HEK293T (cell line): ENCODE data around the gene GABBR2.
A peak's percentile ranks its signal among the peaks of the same experiment; 100 is the strongest.

ENCODE experiments used
- CTCF ChIA-PET: fragments of 350-600 bp; formaldehyde crosslinking; extraction: SDS; loops from one replicate; lab custom pipeline; 2021; ENCODE audit warnings: antibody characterized with exemption, inconsistent platforms; lab: Yijun Ruan, JAX
- POLR2A ChIA-PET: fragments of 350-600 bp; formaldehyde crosslinking; extraction: SDS; loops from one replicate; lab custom pipeline; 2020; ENCODE audit warnings: antibody characterized with exemption, inconsistent platforms; lab: Yijun Ruan, JAX
- DNase-seq: peaks from one replicate; pipeline ENCODE4 v3.0.0; 2012; ENCODE audit warnings: mixed read lengths; ENCODE audit errors: extremely low spot score
- ARNT ChIP-seq: fragments of 450-650 bp; IDR thresholded peaks from 2 replicates; pipeline ENCODE4 v1.6.1; 2017; ENCODE audit warnings: mild to moderate bottlenecking
- BHLHE40 ChIP-seq: fragments of 450-650 bp; IDR thresholded peaks from 2 replicates; pipeline ENCODE4 v1.6.1; 2016; ENCODE audit warnings: mild to moderate bottlenecking, moderate library complexity, borderline replicate concordance
- CTBP1 ChIP-seq: fragments of 450-650 bp; IDR thresholded peaks from 2 replicates; pipeline ENCODE4 v1.6.1; 2016; ENCODE audit warnings: borderline replicate concordance
- ELF4 ChIP-seq: fragments of 450-650 bp; IDR thresholded peaks from 2 replicates; pipeline ENCODE4 v1.6.1; 2017; ENCODE audit warnings: antibody characterized with exemption
- FOXA1 ChIP-seq: fragments of 450-650 bp; IDR thresholded peaks from 2 replicates; pipeline ENCODE4 v1.6.1; 2016; ENCODE audit warnings: mild to moderate bottlenecking
- FOXK2 ChIP-seq: fragments of 450-650 bp; IDR thresholded peaks from 2 replicates; pipeline ENCODE4 v1.6.1; 2016; ENCODE audit warnings: mild to moderate bottlenecking
- FOXM1 ChIP-seq: fragments of 450-650 bp; IDR thresholded peaks from 2 replicates; pipeline ENCODE4 v1.6.1; 2017; ENCODE audit warnings: mild to moderate bottlenecking, borderline replicate concordance
- HDGF ChIP-seq: fragments of 450-650 bp; IDR thresholded peaks from 2 replicates; pipeline ENCODE4 v1.6.1; 2017; ENCODE audit warnings: antibody characterized with exemption, borderline replicate concordance
- L3MBTL2 ChIP-seq: fragments of 450-650 bp; conservative IDR thresholded peaks from 2 replicates; pipeline ENCODE4 v1.6.1; 2016; ENCODE audit warnings: mild to moderate bottlenecking
- LEF1 ChIP-seq: fragments of 450-650 bp; IDR thresholded peaks from 2 replicates; pipeline ENCODE4 v1.6.1; 2017; ENCODE audit warnings: mild to moderate bottlenecking, borderline replicate concordance
- NFRKB ChIP-seq: fragments of 450-650 bp; IDR thresholded peaks from 2 replicates; pipeline ENCODE4 v1.6.1; 2016; ENCODE audit warnings: mild to moderate bottlenecking, moderate library complexity
- PKNOX1 ChIP-seq: fragments of 450-650 bp; IDR thresholded peaks from 2 replicates; pipeline ENCODE4 v1.6.1; 2016
- SP1 ChIP-seq: fragments of 450-650 bp; IDR thresholded peaks from 2 replicates; pipeline ENCODE4 v1.6.1; 2017
- SUZ12 ChIP-seq: fragments of 450-650 bp; IDR thresholded peaks from 2 replicates; pipeline ENCODE4 v1.6.1; 2016; ENCODE audit warnings: mild to moderate bottlenecking
- TARDBP ChIP-seq: fragments of 450-650 bp; IDR thresholded peaks from 2 replicates; pipeline ENCODE4 v1.6.1; 2016
- ZNF384 ChIP-seq: fragments of 450-650 bp; IDR thresholded peaks from 2 replicates; pipeline ENCODE4 v1.6.1; 2016

The GABBR2 gene

DNA sequence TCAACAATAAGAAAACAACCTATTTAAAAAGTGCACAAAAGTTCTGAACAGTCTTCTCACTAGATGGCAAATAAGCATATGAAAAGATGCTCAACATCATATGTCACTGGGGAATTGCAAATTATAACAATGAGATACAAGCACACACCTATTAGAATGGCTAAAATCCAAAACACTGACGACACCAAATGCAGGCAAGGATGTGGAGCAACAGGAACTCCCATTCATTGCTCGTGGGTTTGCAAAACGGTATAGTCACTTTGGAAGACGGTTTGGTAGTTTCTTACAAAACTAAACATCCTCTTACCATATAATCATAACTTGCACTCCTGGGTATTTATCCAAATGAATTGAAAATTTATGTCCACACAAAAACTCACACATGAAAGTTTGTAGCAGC lies 352.4 kb downstream of the GABBR2 start:
- ChIA-PET POLR2A (no interaction called here), CTCF (no interaction called here)
- TF ChIP-seq CTBP1: no peak
- no peak for TF ChIP-seq LEF1
- TF ChIP-seq TARDBP: no peak
- no peak for TF ChIP-seq NFRKB
- TF ChIP-seq ZNF384: no peak
- no peak for TF ChIP-seq ARNT
- TF ChIP-seq FOXM1: no peak
- TF ChIP-seq HDGF: no peak
- TF ChIP-seq ELF4: no peak
- no peak for TF ChIP-seq FOXK2
- no peak for TF ChIP-seq FOXA1
- no peak for TF ChIP-seq L3MBTL2
- TF ChIP-seq PKNOX1: no peak
- no peak for TF ChIP-seq SP1
- no peak for TF ChIP-seq BHLHE40
- no peak for TF ChIP-seq SUZ12
- no peak for DNase-seq

DNA sequence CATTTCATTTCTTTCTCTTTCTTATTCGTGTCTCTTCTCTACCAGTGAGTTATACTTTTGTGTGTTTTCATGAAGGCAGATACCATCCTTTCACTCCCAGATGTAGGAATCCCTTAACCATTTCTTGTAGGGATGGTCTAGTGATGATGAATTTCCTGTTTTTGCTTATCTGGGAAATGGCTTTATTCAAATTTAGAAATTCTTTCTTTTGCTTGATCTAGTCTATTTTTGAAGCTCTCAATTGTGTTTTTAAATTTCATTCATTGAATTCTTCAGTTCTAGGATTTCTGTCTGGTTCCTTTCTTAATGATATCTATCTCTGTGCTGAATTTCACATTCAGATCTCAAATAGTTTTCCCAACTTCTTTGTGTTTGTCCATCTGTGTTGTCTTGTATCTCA lies 357.4 kb downstream of the GABBR2 start:
- ChIA-PET CTCF (no interaction called here), POLR2A (no interaction called here)
- DNase-seq: no peak
- TF ChIP-seq BHLHE40 (no peak), TARDBP (no peak), FOXK2 (no peak), FOXA1 (no peak), FOXM1 (no peak), PKNOX1 (no peak), NFRKB (no peak), SUZ12 (no peak), CTBP1 (no peak), SP1 (no peak), ARNT (no peak), LEF1 (no peak), ZNF384 (no peak), ELF4 (no peak), HDGF (no peak)

GRCh38 chr9:98347642-98348041 lies 361.1 kb downstream of the GABBR2 start:
- no peak for DNase-seq
- no peak for TF ChIP-seq SUZ12
- TF ChIP-seq HDGF: no peak
- TF ChIP-seq ZNF384: no peak
- no peak for TF ChIP-seq FOXA1
- TF ChIP-seq SP1: no peak
- no peak for TF ChIP-seq TARDBP
- no peak for TF ChIP-seq FOXM1
- TF ChIP-seq NFRKB: no peak
- no peak for TF ChIP-seq FOXK2
- TF ChIP-seq L3MBTL2: no peak
- TF ChIP-seq LEF1: no peak
- no peak for TF ChIP-seq PKNOX1
- no peak for TF ChIP-seq ELF4
- no peak for TF ChIP-seq CTBP1
- no peak for TF ChIP-seq ARNT
- no peak for TF ChIP-seq BHLHE40
- CTCF ChIA-PET: no interaction called here
- POLR2A ChIA-PET: no interaction called here

GRCh38 chr9:98345011-98345410 lies 363.7 kb downstream of the GABBR2 start:
- no peak for TF ChIP-seq NFRKB
- no peak for TF ChIP-seq ARNT
- no peak for TF ChIP-seq SUZ12
- no peak for TF ChIP-seq L3MBTL2
- TF ChIP-seq TARDBP: no peak
- no peak for TF ChIP-seq HDGF
- no peak for TF ChIP-seq LEF1
- TF ChIP-seq PKNOX1: no peak
- TF ChIP-seq ZNF384: no peak
- TF ChIP-seq FOXM1: no peak
- TF ChIP-seq FOXK2: no peak
- TF ChIP-seq ELF4: no peak
- DNase-seq: peak; percentile 1
- POLR2A ChIA-PET: no interaction called here
- CTCF ChIA-PET: no interaction called here

DNA sequence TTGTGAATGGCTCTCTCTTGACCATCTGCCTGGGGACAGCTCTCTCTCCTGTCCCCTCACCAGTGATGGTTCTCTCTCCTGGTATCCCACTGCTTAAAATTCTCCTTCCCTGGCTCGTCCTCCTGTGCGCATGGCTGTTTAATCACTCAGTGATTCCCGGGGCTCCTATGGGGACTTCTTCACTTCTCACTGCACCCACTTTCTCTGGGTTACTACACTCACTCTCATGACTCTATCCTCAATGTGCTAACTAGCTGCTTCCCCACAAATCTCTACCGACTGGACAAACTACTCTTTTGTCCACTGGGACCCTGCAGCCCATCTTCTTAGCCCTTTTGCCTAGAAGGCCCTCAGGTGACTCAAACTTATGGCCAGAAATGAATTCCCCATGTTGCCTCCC lies 364.2 kb downstream of the GABBR2 start:
- DNase-seq: peak; percentile 1
- TF ChIP-seq ZNF384: no peak
- TF ChIP-seq TARDBP: no peak
- no peak for TF ChIP-seq CTBP1
- no peak for TF ChIP-seq HDGF
- no peak for TF ChIP-seq ARNT
- TF ChIP-seq FOXA1: no peak
- TF ChIP-seq ELF4: no peak
- TF ChIP-seq FOXM1: no peak
- CTCF ChIA-PET: no interaction called here
- POLR2A ChIA-PET: no interaction called here

DNA sequence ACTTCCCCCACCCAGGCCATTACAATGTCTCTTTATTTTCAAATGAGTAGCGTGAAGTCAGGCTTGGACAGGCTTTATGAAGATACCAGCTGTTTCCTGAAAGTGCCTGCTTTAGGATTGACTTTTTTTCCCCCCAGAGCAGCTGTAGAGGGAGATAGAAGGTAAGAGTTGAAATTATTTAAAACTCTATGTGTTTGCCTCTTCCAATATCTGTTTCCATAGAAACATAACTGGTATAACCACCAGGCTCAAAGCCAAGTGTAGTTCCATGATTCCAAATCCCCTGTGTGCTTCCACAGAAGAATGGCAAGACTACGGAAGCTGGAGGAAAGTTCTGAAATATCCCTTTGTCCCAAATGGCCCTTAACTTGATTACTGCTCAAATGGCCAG lies 365.9 kb downstream of the GABBR2 start:
- POLR2A ChIA-PET: no interaction called here
- CTCF ChIA-PET: no interaction called here
- DNase-seq: peak; percentile 3
- TF ChIP-seq SUZ12: no peak
- no peak for TF ChIP-seq L3MBTL2
- TF ChIP-seq TARDBP: no peak
- no peak for TF ChIP-seq FOXK2
- no peak for TF ChIP-seq LEF1
